Cardiac muscle cell (in vitro differentiated cells and primary cell): ENCODE results near the gene NEGR1. TPM values are rescaled to one million over a fixed set of nuclear protein-coding genes. Genes with fewer than 3 reads are reported as not detected.

Experiments
- DNase-seq, 2 donors: peaks; one replicate each; pipeline versions ENCODE4 v3.0.0 to v3.0.0-alpha.2; 2010 to 2017; ENCODE audit warnings: low read depth in 1 of 2, low spot score in 1 of 2
- H3K27ac ChIP-seq: fragments of 200-600 bp; sonication (generic); 2 replicates; pipeline ENCODE4 v1.5.1; 2016
- H3K27me3 ChIP-seq: fragments of 200-600 bp; sonication (generic); 2 replicates; pipeline ENCODE4 v1.6.0; 2016; ENCODE audit warnings: control low read depth
- H3K36me3 ChIP-seq: fragments of 200-600 bp; sonication (generic); 2 replicates; pipeline ENCODE4 v1.5.1; 2016; ENCODE audit warnings: control low read depth
- H3K4me1 ChIP-seq: fragments of 200-600 bp; sonication (generic); 2 replicates; pipeline ENCODE4 v1.8.1; 2017; ENCODE audit warnings: low read depth, mild to moderate bottlenecking, mixed run types
- H3K4me3 ChIP-seq: fragments of 200-600 bp; sonication (generic); 2 replicates; pipeline ENCODE4 v1.5.1; 2016; ENCODE audit warnings: mild to moderate bottlenecking
- H3K9me3 ChIP-seq: fragments of 200-600 bp; sonication (generic); 2 replicates; pipeline ENCODE4 v1.5.1; 2017; ENCODE audit warnings: low read depth, mild to moderate bottlenecking, control low read depth
- CTCF ChIP-seq: IDR thresholded peaks from 2 replicates; pipeline ENCODE4 v1.5.1; 2012; ENCODE audit warnings: low read depth, mild to moderate bottlenecking, low read length
- polyA plus RNA-seq: library from polyadenylated mRNA; unstranded; fragments of >200 nt; fragmentation: Nextera tagmentation; extraction: Ambion mirVana; gene quantifications from 2 replicates; pipeline ENCODE4 v1.2.1, GENCODE V29; 2016
- total RNA-seq: library from RNA; depleted of rRNA; stranded (reverse); fragments of >200 nt; gene quantifications from 2 replicates; pipeline ENCODE4 v1.2.3, GENCODE V29; 2016

The NEGR1 gene
- total and polyA plus RNA-seq, 2 experiments from 2014 or later = 0.06 to 0.20 TPM

GRCh38 chr1:72063364-72064044 is 218.8 kb downstream of the NEGR1 start:
- H3K4me3 ChIP-seq = no peak overlapping the region
- H3K9me3 ChIP-seq = no peaks in the 10 kb centered on the region
- H3K27me3 ChIP-seq = no peaks in the 10 kb centered on the region
- no peaks in the 10 kb centered on the region for H3K4me1 ChIP-seq
- no peak overlapping the region for H3K27ac ChIP-seq
- DNase-seq = no peak
- no peak for TF ChIP-seq CTCF
- no peaks in the 10 kb centered on the region for H3K36me3 ChIP-seq

GRCh38 chr1:72062584-72062983 is 219.8 kb downstream of the NEGR1 start:
- H3K4me3 ChIP-seq = no peak overlapping the region
- no peak for TF ChIP-seq CTCF
- H3K36me3 ChIP-seq = no peaks in the 10 kb centered on the region
- H3K9me3 ChIP-seq = no peaks in the 10 kb centered on the region
- DNase-seq = peak; percentile 17 to 26
- no peaks in the 10 kb centered on the region for H3K4me1 ChIP-seq
- H3K27me3 ChIP-seq = no peaks in the 10 kb centered on the region
- H3K27ac ChIP-seq = no peak overlapping the region

- no peak for DNase-seq
- H3K36me3 ChIP-seq = no peaks in the 10 kb centered on the region
- no peak overlapping the region for H3K4me3 ChIP-seq
- H3K4me1 ChIP-seq = no peaks in the 10 kb centered on the region
- no peaks in the 10 kb centered on the region for H3K27me3 ChIP-seq
- no peaks in the 10 kb centered on the region for H3K9me3 ChIP-seq
- no peak overlapping the region for H3K27ac ChIP-seq
- TF ChIP-seq CTCF = no peak
These were observed 221.7 kb downstream of the NEGR1 start for GRCh38 chr1:72060466-72061245.

- TF ChIP-seq CTCF = no peak
- Histone ChIP-seq H3K4me1 (no peaks in the 10 kb centered on the region), H3K4me3 (no peak overlapping the region), H3K9me3 (no peaks in the 10 kb centered on the region), H3K27ac (no peak overlapping the region), H3K27me3 (no peaks in the 10 kb centered on the region), H3K36me3 (no peaks in the 10 kb centered on the region)
- no peak for DNase-seq
These were observed 225.8 kb downstream of the NEGR1 start for GRCh38 chr1:72056516-72056915.

GRCh38 chr1:72051538-72051937 is 230.8 kb downstream of the NEGR1 start:
- Histone ChIP-seq H3K4me1 (no peaks in the 10 kb centered on the region), H3K27me3 (no peaks in the 10 kb centered on the region), H3K27ac (no peak overlapping the region), H3K4me3 (no peak overlapping the region), H3K9me3 (no peaks in the 10 kb centered on the region), H3K36me3 (no peaks in the 10 kb centered on the region)
- no peak for TF ChIP-seq CTCF
- no peak for DNase-seq
